Measurements from ENCODE around the gene TRAF2.

The TRAF2 gene

GRCh38 chr9:136855461-136856078 is 30.7 kb upstream of the TRAF2 start:
- no peak for TF ChIP-seq CTCF (IDR thresholded peaks at IDR 0.05; ENCODE audit: unreplicated experiment in 3 of 3)
- Mint-ChIP-seq H3K4me3 (no peak overlapping the region), H3K27ac (no peak overlapping the region), H3K9me3 (no peaks in the 10 kb centered on the region), H3K4me1 (no peaks in the 10 kb centered on the region), H3K36me3 (ENCODE audit: low read depth) (no peaks in the 10 kb centered on the region), H3K27me3 (ENCODE audit: low read depth) (no peaks in the 10 kb centered on the region)

- H3K9me3 Mint-ChIP-seq = no peaks in the 10 kb centered on the region
- no peak overlapping the region for H3K4me3 Mint-ChIP-seq
- no peaks in the 10 kb centered on the region for H3K4me1 Mint-ChIP-seq
- no peaks in the 10 kb centered on the region for H3K27me3 Mint-ChIP-seq (ENCODE audit: low read depth)
- no peaks in the 10 kb centered on the region for H3K36me3 Mint-ChIP-seq (ENCODE audit: low read depth)
- no peak overlapping the region for H3K27ac Mint-ChIP-seq
- TF ChIP-seq CTCF (IDR thresholded peaks at IDR 0.05; ENCODE audit: unreplicated experiment in 3 of 3) = no peak
Observed at GRCh38 chr9:136856079-136856476, 30.2 kb upstream of the TRAF2 start.

- Mint-ChIP-seq H3K4me3 (no peak overlapping the region), H3K27me3 (ENCODE audit: low read depth) (no peaks in the 10 kb centered on the region), H3K27ac (no peak overlapping the region), H3K4me1 (no peaks in the 10 kb centered on the region), H3K36me3 (ENCODE audit: low read depth) (no peaks in the 10 kb centered on the region), H3K9me3 (no peaks in the 10 kb centered on the region)
- TF ChIP-seq CTCF (IDR thresholded peaks at IDR 0.05; ENCODE audit: unreplicated experiment in 3 of 3) = no peak
Observed at GRCh38 chr9:136856541-136857141, 29.7 kb upstream of the TRAF2 start.

GRCh38 chr9:136857166-136857565 is 29.1 kb upstream of the TRAF2 start:
- no peak for TF ChIP-seq CTCF (IDR thresholded peaks at IDR 0.05; ENCODE audit: unreplicated experiment in 3 of 3)
- H3K4me1 Mint-ChIP-seq = no peaks in the 10 kb centered on the region
- no peaks in the 10 kb centered on the region for H3K36me3 Mint-ChIP-seq (ENCODE audit: low read depth)
- no peaks in the 10 kb centered on the region for H3K27me3 Mint-ChIP-seq (ENCODE audit: low read depth)
- H3K4me3 Mint-ChIP-seq = no peak overlapping the region
- no peaks in the 10 kb centered on the region for H3K9me3 Mint-ChIP-seq
- no peak overlapping the region for H3K27ac Mint-ChIP-seq

GRCh38 chr9:136857581-136858412 is 28.5 kb upstream of the TRAF2 start:
- Mint-ChIP-seq H3K9me3 (no peaks in the 10 kb centered on the region), H3K36me3 (ENCODE audit: low read depth) (no peaks in the 10 kb centered on the region), H3K4me3 (no peak overlapping the region), H3K4me1 (no peaks in the 10 kb centered on the region), H3K27ac (no peak overlapping the region), H3K27me3 (ENCODE audit: low read depth) (no peaks in the 10 kb centered on the region)
- no peak for TF ChIP-seq CTCF (IDR thresholded peaks at IDR 0.05; ENCODE audit: unreplicated experiment in 3 of 3)
